Left forelimb (tissue), 1 donor: ENCODE results near the gene SCAF1.

ENCODE experiments used
- DNase-seq: peaks from one replicate; pipeline ENCODE4 v3.0.0-alpha.2; 2018; ENCODE audit warnings: low spot score

Gene SCAF1

GRCh38 chr19:49685845-49686332 is 43.9 kb downstream of the SCAF1 start:
- no peak for DNase-seq

- no peak for DNase-seq
These were observed 44.6 kb downstream of the SCAF1 start for GRCh38 chr19:49686503-49687088.

GRCh38 chr19:49687150-49687549 is 45.1 kb downstream of the SCAF1 start:
- no peak for DNase-seq

GRCh38 chr19:49687566-49688316 is 45.7 kb downstream of the SCAF1 start:
- DNase-seq, result no peak

- no peak for DNase-seq
These were observed 46.6 kb downstream of the SCAF1 start for GRCh38 chr19:49688531-49689132.

DNA sequence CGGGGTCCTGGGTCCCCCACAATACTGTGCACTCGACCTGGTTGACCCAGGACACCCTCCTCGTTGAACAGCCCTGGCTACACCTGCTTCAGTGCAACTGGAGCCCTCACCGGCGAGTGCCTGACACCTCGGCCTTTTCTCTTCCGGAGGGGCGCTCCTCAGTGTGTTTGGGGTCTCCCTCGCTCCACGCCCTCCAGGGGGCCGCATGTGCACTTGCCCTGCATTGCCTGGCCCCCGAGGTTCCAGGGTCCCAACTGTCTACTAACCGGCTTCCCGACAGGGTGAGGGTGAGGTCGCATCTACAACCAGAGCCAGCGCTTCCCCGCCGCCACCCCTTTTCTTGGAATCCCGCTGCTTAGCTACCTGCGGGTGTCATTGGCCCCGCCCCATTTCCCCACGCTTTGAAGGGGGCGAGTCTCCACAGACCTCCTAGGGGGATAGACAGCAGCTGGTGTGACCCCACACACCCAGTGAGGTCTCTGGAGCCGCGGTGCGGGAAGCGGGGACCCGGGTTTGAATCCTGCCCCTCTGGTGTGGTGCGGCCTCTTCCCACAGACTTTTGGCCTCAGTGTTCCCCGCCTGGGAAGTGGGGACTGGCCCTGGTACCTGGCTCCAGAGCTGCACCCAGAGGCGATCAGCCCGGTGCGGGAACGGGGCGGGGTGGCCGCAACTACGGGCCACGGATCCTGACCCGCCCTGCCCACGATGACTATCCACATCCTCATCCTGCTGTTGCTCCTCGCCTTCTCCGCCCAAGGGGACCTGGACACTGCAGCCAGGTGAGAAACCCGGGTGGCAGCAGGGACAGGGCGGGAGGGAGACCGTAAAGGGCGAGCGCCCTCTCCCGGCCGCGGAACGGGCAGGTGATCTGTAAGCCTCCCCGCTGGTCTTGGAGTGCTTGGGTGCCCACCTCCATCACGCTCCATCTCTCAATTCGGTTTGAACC is 47.4 kb downstream of the SCAF1 start, which contains the start of gene ADM5:
ADM5 (plus strand) TSS at position 462 of the 946 bp plus-strand sequence; CDS start at position 706, 244 bp downstream.
- no peak for DNase-seq

- DNase-seq, result no peak
These were observed 48.2 kb downstream of the SCAF1 start for GRCh38 chr19:49690079-49690655.

DNA sequence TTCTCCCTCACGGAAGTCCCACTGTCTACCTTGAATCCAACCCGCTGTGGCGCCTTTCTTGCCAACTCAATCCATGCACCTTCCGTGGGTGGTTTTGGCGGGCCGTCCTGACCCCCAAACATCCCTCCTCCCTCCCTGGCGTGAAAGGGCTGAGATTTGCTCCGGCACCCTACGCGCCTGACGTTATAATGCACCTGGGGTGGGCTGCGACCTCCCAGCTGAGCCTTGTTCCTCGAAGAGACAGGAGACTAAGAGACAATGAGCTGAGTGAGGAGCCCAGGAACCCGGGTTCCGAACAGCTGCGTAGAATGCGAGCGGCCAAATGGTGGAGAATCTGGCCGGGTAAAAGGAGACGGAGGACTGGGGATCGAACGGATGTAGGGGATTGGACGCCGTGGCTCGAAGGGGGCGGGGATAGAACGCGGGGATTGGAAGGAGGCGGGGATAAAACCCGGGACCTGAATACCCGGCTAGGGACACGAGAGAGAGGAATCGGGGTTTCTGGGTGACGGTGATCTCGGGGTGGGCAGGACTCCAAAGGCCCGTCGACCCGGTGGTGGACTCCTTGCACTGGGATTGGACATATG is 48.7 kb downstream of the SCAF1 start, which contains the start of gene CPT1C:
CPT1C (plus strand) TSS at position 461 of the 587 bp plus-strand sequence. CDS start 1,137 bp downstream, outside the sequence.
- DNase-seq, result peak; percentile 85

DNA sequence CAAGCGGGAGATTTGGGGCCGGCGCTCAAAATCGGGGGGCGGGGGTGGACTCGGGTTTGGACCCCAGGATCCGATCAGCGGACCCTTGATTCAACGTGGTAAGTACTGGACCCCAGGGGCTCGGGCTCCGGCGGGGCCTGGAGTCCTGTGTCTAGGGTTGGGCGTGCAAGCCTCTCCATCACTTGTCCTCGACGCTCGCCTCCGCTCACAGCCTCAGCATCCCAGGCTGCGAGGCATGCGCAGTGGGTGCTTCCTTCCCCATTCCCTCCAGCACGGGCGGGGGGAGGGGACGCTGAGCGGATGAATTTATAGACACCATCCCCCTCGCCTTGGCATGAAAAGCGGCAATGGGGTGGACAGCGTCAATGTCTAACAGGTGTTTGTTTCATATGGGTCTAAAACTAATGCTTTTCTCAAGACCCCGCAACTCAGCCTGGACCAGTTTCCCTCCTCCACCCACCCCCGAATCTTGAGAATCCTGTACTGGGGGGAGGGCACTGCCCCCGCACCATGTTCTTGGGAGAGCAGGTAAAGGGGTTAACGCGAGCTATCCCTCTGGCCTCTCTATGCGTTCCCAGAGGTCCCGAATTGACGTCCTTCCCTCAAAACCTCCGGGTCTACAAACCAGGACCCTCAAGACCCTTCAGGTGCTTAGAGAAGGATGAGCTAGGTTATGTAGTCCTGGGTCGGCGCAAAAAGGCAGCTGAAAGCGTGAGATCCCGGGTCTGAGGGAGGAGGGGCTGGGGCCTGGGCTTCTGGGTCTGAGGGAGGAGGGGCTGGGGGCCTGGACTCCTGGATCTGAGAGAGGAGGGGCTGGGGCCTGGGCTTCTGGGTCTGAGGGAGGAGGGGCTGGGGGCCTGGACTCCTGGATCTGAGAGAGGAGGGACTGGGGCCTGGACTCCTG is 49.5 kb downstream of the SCAF1 start:
- no peak for DNase-seq

- no peak for DNase-seq
These were observed 50.1 kb downstream of the SCAF1 start for GRCh38 chr19:49692147-49692506.

DNA sequence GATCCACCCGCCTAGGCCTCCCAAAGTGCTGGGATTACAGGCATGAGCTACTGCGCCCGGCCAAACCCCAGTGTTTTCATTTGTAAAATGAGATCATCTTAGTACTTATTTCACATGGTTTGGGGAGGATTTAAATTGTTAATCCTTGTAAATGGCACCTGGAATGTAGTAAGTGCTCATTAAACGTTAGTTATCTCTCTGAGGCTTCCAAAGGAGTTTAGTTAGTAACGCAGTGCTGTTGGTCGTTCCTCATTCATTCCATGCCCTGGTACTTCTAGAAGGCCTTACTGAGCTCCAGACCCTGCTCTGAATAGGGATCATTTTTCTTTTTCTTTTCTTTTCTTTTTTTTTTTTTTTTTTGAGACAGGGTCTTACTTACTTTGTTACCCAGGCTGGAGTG is 54.1 kb downstream of the SCAF1 start:
- no peak for DNase-seq

DNA sequence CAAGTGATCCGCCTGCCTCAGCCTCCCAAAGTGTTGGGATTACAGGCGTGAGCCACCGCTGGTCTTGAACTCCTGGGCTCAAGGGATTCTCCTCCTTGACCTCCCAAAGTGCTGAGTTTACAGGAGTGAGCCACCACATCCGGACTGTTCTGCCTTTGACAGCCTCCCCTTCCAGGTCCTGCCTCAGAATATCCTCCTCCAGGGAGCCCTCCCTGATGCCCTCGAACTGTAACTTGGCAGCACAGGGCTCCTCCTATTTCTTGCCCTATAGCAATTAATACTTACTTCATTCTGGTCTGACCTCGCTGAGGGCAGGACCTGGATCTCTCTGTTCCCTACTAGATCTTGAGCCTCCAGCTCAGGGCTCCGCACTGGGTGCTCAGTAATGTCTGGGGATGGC is 54.9 kb downstream of the SCAF1 start:
- DNase-seq, result no peak

DNA sequence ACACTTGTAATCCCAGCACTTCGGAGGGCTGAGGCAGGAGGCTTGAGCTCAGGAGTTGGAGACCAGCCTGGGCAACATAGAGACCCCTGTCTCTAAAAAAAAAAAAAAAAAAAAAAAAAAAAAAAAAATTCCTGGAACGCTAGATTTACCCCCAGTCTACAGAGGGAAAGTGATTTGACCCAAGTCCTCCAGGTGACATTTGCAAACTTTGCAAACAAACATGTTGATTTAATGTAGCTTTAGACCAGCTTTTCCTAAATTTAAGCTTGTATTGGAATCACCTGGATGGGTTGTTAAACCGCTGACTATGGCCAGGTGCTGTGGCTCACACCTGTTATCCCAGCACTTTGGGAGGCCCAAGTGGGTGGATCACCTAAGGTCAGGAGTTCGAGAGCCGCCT is 57.4 kb downstream of the SCAF1 start:
- no peak for DNase-seq

DNA sequence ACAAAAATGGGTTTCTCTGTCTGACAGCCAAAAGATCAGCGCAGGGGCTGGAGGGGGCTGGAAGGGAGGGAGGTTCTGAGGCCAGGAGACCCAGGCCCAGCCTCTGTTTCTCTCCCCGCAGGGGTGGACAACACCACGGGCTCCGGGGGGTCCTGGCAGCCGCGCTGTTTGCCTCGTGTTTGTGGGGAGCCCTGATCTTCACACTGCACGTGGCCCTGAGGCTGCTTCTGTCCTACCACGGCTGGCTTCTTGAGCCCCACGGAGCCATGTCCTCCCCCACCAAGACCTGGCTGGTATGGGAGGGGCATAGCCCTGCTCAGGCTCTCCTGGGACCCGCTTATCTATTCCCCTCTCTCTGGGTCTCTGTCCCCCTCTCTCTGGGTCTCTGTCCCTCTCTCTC is 58.6 kb downstream of the SCAF1 start:
- DNase-seq, result no peak

DNA sequence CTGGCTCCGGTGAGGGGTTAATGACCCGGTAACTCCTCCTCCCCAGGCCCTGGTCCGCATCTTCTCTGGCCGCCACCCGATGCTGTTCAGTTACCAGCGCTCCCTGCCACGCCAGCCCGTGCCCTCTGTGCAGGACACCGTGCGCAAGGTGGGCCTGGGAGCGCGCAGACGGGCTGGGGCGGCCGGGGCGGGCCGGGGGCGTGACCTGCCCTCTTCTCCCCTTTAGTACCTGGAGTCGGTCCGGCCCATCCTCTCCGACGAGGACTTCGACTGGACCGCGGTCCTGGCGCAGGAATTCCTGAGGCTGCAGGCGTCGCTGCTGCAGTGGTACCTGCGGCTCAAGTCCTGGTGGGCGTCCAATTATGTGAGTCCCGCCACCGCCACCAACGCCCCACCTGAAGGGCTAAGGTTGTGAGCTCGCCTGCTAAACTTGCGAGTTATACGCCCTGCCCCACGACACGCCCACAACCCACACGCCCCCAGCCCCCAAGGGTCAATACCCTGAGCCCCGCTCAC is 59.3 kb downstream of the SCAF1 start:
- no peak for DNase-seq

GRCh38 chr19:49704888-49705642 is 63.1 kb downstream of the SCAF1 start:
- DNase-seq, result no peak

- no peak for DNase-seq
These were observed 63.9 kb downstream of the SCAF1 start for GRCh38 chr19:49705919-49706318.
